A172 (cell line): ENCODE measurements around the gene CPT1C. TPM values are rescaled to one million over a fixed set of nuclear protein-coding genes. Genes with fewer than 3 reads are reported as not detected.
"Not testable (repeated sequence)": the region's sequence is repeated elsewhere in the genome, so short reads cannot be mapped to it uniquely, and the experiment has no call there.

ENCODE experiments used
- DNase-seq: peaks from one replicate; pipeline ENCODE4 v3.0.0-alpha.2; 2015; ENCODE audit warnings: low spot score
- total RNA-seq: library from RNA; depleted of rRNA; stranded (reverse); fragments of >200 nt; shearing (Covaris generic); gene quantifications from 2 replicates; pipeline ENCODE4 v1.2.3, GENCODE V29; 2014

Gene CPT1C
- total RNA-seq, 1 experiment from 2014 or later = 6.1 TPM

- DNase-seq = no peak
Observed at GRCh38 chr19:49704888-49705642, 14.1 kb downstream of the CPT1C start.

- DNase-seq = no peak
Observed at GRCh38 chr19:49705919-49706318, 15.0 kb downstream of the CPT1C start.

GRCh38 chr19:49710372-49710951 is 19.5 kb downstream of the CPT1C start:
- DNase-seq = peak; percentile 71

GRCh38 chr19:49712397-49712859 is 21.5 kb downstream of the CPT1C start:
- peak; percentile 85 for DNase-seq

- no peak for DNase-seq
Observed at GRCh38 chr19:49713236-49713845, 22.4 kb downstream of the CPT1C start.

- DNase-seq = no peak
Observed at GRCh38 chr19:49716154-49716553, 25.2 kb downstream of the CPT1C start.

GRCh38 chr19:49718511-49718910 is 27.6 kb downstream of the CPT1C start:
- DNase-seq = no peak

- no peak for DNase-seq
Observed at GRCh38 chr19:49718991-49719390, 28.1 kb downstream of the CPT1C start.

- not testable (repeated sequence) for DNase-seq
Observed at GRCh38 chr19:49719420-49719819, 28.5 kb downstream of the CPT1C start.

GRCh38 chr19:49727217-49728030 is 36.5 kb downstream of the CPT1C start:
- no peak for DNase-seq

GRCh38 chr19:49730166-49730565 is 39.2 kb downstream of the CPT1C start:
- no peak for DNase-seq

- DNase-seq = no peak
Observed at GRCh38 chr19:49738268-49738667, 47.4 kb downstream of the CPT1C start.

GRCh38 chr19:49739098-49739497 is 48.2 kb downstream of the CPT1C start:
- no peak for DNase-seq

GRCh38 chr19:49739933-49740332 is 49.0 kb downstream of the CPT1C start:
- no peak for DNase-seq

GRCh38 chr19:49741210-49741844 is 50.4 kb downstream of the CPT1C start:
- DNase-seq = no peak

- no peak for DNase-seq
Observed at GRCh38 chr19:49744946-49745381, 54.0 kb downstream of the CPT1C start.

GRCh38 chr19:49746206-49746958 is 55.5 kb downstream of the CPT1C start:
- no peak for DNase-seq

- DNase-seq = no peak
Observed at GRCh38 chr19:49749055-49749716, 58.3 kb downstream of the CPT1C start.

GRCh38 chr19:49749771-49750170 is 58.9 kb downstream of the CPT1C start:
- no peak for DNase-seq

GRCh38 chr19:49752701-49753100 is 61.8 kb downstream of the CPT1C start:
- DNase-seq = no peak
